NCI-H1105 (cell line): ENCODE results near the gene GAS6.
"Not testable (repeated sequence)": the region's sequence is repeated elsewhere in the genome, so short reads cannot be mapped to it uniquely, and the experiment has no call there.

Source experiments
- DNase-seq: peaks from one replicate; lab custom pipeline; 2025; lab: John Stamatoyannopoulos, UW

The GAS6 gene

GRCh38 chr13:113837560-113838355 lies 26.1 kb downstream of the GAS6 start:
- no peak for DNase-seq

GRCh38 chr13:113836768-113837559 lies 26.9 kb downstream of the GAS6 start:
- peak; percentile 79 for DNase-seq

- DNase-seq = no peak
Measured at GRCh38 chr13:113835461-113836270, 28.2 kb downstream of the GAS6 start.

- no peak for DNase-seq
Measured at GRCh38 chr13:113834496-113835200, 29.2 kb downstream of the GAS6 start.

GRCh38 chr13:113834006-113834405 lies 29.9 kb downstream of the GAS6 start:
- DNase-seq = not testable (repeated sequence)

- no peak for DNase-seq
Measured at GRCh38 chr13:113833111-113833830, 30.6 kb downstream of the GAS6 start.

GRCh38 chr13:113832631-113833030 lies 31.2 kb downstream of the GAS6 start:
- DNase-seq = no peak

- no peak for DNase-seq
Measured at GRCh38 chr13:113832205-113832604, 31.7 kb downstream of the GAS6 start.

GRCh38 chr13:113831061-113831460 lies 32.8 kb downstream of the GAS6 start:
- DNase-seq = no peak

GRCh38 chr13:113830426-113830950 lies 33.4 kb downstream of the GAS6 start:
- not testable (repeated sequence) for DNase-seq

- no peak for DNase-seq
Measured at GRCh38 chr13:113828282-113828825, 35.5 kb downstream of the GAS6 start.

- DNase-seq = no peak
Measured at GRCh38 chr13:113827021-113827420, 36.9 kb downstream of the GAS6 start.

- not testable (repeated sequence) for DNase-seq
Measured at GRCh38 chr13:113826446-113826845, 37.4 kb downstream of the GAS6 start.

GRCh38 chr13:113825841-113826240 lies 38.0 kb downstream of the GAS6 start:
- no peak for DNase-seq

GRCh38 chr13:113823771-113824170 lies 40.1 kb downstream of the GAS6 start:
- no peak for DNase-seq

GRCh38 chr13:113822956-113823744 lies 40.7 kb downstream of the GAS6 start:
- DNase-seq = no peak

- DNase-seq = no peak
Measured at GRCh38 chr13:113822266-113822665, 41.6 kb downstream of the GAS6 start.

- no peak for DNase-seq
Measured at GRCh38 chr13:113821847-113822246, 42.0 kb downstream of the GAS6 start.

GRCh38 chr13:113820813-113821651 lies 42.8 kb downstream of the GAS6 start:
- DNase-seq = no peak
